GM18517 (cell line): ENCODE measurements around the gene PADI3.

ENCODE experiments used
- ATAC-seq: cut with Tn5 transposase; IDR thresholded peaks from one replicate; pipeline ENCODE4 v1.9.1; 2021; ENCODE audit warnings: mild to moderate bottlenecking, moderate library complexity; ENCODE audit not compliant: unreplicated experiment

The PADI3 gene

DNA sequence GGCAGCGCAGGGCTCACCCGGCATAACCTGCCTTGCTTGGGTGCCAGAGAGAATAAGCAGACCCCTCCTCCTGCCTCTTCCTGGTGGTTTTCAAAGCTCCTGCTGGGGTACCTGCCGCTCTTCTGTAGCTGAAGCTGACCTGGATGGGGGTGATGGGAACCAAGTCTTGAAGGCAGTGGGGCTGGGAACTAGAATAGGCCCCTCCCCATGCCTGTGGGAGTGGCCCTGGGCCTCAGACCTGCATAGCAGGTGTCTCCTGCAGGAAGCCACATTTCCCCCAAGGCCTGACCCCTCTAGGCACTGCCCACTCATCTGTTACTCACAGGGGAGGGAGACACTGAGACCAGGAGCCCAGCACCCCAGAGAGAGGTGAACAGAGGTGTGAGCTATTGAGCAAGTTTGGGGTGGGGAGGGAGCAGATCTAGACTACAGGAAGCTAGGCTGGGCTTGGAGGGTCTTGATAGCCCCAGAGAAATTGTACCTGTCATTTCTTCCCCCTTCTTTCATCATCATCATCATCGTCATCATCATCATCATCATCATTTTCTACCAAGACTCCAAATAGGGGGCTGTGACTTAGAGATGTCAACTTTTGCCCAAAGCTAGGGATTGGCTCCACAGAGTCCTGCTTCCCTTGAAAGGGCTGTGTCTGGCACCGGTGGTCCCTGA is 33.9 kb upstream of the PADI3 start:
- ATAC-seq, result no peak

DNA sequence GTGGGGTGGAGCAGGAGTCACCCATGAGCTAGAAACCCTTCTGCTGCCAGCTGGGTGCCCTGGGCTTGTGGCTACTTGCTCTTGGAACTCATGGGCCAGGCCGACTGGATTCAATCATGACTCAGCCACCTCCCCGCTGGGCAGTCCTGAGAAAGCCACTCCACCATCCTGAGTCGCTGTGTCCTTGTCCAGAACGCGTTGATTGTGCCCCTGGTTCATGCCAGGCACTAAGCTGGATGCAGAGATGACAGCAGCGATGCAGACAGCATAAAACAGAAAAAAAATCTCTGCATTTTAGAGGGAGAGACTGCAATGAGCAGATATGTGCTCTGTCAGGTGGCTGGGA is 33.4 kb upstream of the PADI3 start:
- ATAC-seq, result no peak

DNA sequence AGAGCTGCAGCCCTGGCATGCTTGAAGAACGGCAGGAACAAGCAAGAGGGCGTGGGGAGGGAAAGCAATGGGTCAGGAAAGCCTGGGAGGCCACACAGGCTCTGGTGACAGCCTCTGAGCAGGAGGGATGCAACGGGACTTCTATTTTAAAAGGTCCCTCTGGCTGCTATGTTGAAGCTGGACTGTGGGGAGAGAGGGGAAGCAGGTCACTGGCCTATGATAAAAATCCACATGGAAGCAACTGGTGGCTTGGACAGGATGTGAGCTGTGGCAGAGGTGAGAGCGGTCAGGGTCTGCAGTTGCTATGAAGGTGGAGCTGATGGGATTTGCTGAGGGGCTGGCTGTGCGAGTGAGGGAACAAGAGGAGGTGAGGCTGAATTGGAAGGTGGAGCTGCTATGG is 32.8 kb upstream of the PADI3 start:
- no peak for ATAC-seq

DNA sequence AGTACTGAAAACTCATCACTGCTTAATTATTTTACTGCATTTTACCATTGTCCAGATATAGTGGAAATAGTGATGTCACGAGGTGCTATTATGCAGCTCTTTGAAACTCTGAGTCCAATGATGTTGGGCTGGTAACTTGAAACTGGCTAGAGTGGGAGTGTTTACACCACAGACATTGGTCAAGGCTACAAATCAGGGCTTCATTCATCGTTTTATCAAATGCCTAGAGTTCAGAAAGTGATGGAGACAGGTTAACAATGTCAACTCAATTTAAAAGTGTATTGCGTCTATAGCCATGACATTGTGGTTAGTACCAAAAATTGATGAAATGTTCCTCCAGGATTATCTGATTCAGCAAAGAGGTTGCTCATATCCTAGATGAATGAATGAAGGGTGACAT is 31.3 kb upstream of the PADI3 start:
- no peak for ATAC-seq

DNA sequence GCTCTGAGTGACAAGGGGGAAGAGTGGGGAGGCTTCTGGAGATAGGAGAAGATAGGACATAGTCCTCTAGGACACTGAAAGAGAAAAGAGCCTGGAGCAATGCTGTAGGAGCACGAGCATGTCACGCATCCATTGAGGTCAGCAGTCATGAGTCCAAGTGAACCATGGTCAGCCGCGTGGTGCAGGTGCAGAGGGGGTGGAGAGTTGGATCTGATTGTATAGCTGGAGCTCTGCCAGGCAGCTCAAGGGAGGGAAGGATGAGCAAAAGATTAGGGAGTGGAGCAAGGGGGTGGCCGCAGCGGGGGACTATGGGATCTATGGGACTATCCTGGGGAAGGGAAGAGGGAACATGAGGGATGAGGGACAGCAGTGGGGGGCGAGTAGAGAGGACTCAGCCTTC is 30.0 kb upstream of the PADI3 start:
- no peak for ATAC-seq

DNA sequence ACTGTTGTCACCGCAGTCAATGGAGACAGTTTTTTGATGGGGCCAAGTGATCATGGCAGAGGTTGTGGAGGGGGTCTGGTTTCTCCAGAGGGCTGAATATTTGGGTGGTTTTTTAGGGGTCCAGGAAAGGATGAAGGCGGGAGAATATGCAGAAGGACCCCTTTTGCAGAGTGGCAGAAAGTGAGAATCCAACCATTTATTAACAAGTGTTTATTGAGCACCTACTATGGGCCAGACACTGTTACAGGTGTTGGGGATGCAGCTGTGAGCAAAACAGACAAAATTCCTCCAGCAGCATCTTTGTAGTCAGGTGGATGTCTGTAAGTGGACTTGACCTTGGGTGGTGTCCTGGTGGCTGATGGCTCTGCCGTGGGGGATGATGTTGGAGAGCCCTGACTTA is 28.6 kb upstream of the PADI3 start:
- no peak for ATAC-seq

DNA sequence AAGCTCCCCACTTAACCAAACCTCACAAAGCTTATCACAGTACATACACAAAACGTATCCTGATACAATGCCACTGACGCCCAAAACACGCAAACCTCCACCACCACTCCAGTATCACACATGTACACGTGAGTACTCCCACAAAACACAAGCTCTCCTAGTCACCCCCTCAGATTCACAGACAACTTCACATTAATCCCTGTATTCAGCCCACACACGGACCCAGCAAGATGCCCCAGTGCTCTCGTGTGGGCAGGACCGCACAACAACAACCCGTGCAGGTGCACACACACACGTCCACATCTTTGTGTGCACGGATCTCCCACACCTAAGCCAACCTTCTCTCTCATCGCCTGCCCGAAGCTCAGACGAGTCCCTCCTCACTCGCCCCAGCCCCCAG is 26.3 kb upstream of the PADI3 start:
- no peak for ATAC-seq

DNA sequence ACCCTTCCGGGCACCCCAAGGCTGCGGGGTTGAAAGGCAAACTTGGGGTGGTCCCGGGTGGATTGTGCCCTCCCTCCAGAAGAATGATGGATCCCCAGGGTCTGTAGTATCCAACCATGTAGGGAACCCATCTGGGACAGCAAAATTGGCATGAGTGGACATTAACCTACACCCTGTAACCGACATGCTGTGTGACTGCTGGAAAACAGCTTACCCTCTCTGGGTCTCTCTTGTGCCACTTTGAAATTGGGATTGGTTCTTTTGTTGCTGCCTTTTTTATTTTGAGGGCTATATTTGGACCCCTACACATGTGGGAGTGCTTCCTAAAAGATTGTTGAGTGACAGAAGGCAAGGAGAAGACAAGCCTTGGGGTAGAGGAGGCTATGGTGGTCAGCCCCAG is 24.5 kb upstream of the PADI3 start:
- ATAC-seq, result no peak

DNA sequence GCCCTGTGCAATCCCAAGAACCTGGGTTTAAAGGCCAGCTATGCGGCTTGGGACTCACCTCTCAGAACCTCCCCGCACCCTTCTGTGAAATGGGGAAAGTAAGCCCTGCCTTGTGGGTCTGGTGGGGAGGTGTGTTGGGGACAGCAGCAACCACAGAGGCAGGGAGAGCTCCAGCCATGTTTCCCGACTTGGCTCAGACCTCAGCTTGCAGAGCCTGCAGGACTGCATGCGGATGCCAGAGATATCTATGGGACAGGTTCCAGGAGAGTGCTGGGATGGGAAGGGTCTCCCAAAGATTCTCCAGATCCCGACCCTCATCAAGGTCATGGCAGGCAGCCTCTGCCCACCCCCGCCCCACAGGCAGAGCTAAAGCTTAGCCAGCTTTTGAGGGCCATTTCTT is 23.8 kb upstream of the PADI3 start:
- ATAC-seq, result no peak

DNA sequence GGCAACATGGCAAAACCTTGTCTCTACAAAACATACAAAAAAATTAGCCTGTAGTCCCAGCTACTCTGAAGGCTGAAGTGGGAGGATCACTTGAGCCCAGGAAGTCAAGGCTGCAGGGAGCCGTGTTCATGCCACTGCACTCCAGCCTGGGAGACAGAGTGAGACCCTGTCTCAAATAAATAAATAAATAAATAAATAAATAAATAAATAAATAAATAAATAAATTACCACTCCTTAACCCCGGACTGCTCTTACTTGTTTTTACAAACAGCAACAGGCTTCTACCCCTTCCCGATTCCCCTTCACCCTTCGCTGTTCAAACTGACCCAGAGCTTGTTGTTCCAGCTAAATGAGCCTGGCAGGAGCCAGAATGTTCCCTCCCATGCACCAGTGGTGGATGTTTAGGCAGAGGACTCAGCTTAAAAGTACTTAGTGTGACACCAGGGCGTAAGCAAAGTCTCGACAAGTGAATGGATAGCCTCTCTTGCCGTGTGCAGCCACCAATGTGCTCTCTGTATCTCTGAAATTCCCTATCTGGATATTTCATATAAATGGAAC is 21.5 kb upstream of the PADI3 start:
- no peak for ATAC-seq

DNA sequence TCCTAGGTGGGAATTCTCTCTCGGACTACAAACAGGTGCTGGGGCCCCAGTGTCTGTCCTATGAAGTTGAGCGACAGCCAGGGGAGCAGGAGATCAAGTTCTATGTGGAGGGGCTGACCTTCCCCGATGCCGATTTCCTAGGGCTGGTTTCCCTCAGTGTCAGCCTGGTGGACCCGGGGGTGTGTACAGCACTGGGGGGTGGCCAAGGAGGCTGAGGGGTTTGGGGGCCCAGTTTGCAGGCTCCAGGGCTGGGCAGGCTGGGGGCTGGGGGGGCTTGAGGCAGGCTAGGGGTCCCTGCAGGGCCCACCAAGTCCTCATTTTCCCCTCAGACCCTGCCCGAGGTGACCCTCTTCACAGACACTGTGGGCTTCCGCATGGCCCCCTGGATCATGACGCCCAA is 20.3 kb upstream of the PADI3 start:
- ATAC-seq, result no peak

DNA sequence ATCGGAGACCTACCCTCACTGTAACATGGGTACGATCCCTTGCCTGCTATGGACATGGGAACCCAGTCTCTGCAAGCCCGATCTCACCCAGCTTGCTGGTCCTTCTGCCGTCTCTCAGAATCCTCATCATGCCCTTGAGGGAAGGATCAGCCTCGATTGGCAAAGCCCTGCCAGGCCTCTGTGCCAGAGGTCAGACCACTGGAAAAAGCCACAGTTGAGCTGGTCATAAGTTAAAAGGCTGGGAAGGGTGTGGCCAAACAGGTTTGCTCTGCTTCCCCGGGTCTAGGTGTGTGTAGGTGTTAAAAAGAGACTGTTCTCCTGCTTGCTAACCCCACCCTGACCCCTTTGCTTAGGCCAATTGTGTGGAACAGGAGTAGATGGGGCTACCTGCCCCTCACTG is 19.5 kb upstream of the PADI3 start:
- ATAC-seq, result no peak

DNA sequence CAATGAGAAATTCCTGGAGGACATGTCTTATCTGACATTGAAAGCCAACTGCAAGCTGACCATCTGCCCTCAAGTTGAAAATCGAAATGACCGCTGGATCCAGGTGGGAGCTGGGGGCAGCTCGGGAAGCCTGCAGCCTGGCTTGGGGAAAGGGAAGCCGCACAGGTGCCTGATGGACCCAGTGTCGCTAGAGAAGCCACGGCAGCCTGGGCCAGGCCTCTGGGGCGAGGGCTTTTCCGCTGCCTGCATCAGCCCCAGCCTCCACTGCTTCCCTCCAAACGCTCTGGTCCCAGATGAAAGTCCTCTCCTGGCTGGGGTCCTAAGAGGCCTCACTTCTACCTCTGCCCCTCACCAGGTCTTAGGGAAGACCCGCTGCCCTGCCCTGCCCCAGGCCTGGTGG is 18.8 kb upstream of the PADI3 start:
- no peak for ATAC-seq

DNA sequence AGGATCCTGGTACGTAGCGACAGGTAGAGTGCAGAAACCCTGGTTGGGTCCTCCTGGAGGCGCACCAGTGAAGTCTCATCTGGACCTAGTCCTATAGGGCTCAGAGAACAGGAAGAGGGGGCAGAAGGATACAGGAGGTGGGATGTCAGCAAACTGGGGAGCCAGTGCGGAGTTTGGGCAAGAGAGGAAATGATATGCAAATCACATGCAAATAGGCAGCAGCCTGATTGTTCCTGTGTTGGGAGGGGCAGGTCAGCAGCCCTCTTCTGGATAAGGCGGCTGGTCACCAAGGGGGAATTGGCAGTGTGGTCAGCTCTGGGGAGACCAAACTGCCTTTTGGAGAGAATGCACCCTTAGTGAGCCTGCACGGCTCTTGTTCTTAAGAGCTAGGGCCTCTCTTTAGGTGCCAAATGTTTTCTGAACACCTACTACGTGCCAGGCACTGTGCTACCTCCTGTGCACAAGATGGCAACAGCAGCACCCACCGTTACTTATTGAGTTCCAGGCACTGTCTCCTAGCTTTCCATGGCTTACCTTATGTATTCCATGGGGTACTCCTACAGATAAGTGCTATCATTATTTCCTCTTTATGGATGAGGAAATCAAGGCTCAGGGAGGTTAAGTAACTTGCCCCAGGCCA is 18.1 kb upstream of the PADI3 start:
- ATAC-seq, result no peak

DNA sequence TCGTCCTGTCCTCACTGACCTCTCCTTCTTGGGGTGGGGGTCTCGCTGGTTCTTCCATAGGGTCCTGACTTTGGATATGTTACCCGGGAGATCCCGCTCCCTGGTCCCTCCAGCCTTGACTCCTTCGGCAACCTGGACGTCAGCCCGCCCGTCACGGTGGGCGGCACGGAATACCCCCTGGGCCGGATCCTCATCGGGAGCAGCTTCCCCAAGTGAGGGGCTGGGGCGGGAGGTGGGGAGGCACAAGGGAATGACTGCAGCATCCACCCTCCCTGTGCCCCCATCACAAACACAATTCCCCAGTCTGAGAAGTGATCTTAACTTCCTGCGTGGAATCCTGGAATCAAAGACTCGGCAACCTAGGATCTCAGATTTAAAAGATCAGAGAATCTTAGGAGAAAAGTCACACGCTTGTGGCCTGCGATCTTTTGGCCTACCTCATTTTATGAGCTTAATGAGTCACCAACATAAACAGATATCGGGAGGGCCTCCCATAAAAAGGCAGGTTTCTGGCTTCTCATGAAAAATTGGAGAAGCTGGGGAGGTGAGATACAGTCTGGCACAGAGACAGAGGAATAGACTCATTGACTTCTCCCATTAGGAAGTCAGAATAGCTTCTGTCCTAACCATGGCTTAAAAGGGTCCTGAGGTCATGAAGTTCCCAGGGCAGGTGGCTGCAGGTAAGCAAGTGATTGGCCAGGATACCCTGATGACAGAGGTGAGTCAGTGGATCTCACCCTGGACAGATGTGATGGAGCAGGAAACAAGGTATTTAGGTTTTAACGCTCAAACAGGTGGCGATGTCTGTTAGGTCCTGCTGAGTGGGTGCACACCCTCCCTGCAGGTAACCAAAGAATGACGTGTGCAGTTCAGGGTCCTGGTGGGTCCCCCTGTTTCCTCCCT is 15.9 kb upstream of the PADI3 start:
- no peak for ATAC-seq

DNA sequence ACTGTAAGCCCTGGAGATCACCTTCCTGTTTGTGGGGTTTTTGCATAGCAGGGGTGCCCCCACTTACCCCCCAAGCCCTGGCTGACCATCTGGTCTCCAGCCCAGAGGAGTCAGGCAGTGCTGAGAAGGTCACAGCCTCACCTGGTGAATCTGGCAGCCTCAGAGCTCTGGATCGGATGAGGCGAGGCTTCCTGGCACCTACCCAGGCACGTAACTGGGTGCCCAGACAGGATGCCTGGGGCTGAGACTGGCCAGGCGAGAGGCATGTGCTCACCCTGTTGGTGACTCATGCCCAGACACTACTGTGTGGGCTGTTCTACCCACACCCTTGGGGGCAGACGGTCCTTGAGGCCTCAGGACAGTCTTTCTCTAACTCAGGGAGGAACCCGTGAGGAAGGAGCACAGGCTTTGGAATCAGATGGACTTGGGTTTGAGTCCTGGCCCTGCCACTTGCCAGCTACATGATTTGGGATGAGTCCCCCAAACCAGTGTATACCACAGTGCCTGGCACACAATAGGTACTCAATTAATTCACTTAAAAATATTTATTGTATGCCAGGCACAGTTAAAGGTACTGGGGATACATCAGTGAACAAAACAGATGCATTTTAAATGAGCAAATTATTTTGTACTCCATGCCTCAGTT is 15.1 kb upstream of the PADI3 start:
- no peak for ATAC-seq

DNA sequence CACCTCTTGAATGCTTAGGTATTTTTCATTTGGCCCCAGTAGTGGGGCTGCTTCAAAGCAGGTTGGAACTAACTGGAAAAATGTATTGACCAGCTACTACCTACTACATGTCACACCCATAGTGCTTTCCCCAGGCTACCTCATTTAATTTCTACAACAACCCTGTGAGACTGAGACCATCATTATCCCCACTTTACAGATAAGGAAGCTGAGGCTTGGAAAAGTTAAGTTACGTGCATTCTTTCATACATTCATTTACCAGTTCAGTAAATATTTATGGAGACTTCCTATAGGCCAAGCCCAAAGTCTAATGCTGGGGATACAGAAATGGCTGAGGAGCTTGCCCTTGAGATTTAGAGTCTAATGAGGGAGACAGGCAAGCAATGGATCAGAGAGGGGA is 14.5 kb upstream of the PADI3 start:
- no peak for ATAC-seq

DNA sequence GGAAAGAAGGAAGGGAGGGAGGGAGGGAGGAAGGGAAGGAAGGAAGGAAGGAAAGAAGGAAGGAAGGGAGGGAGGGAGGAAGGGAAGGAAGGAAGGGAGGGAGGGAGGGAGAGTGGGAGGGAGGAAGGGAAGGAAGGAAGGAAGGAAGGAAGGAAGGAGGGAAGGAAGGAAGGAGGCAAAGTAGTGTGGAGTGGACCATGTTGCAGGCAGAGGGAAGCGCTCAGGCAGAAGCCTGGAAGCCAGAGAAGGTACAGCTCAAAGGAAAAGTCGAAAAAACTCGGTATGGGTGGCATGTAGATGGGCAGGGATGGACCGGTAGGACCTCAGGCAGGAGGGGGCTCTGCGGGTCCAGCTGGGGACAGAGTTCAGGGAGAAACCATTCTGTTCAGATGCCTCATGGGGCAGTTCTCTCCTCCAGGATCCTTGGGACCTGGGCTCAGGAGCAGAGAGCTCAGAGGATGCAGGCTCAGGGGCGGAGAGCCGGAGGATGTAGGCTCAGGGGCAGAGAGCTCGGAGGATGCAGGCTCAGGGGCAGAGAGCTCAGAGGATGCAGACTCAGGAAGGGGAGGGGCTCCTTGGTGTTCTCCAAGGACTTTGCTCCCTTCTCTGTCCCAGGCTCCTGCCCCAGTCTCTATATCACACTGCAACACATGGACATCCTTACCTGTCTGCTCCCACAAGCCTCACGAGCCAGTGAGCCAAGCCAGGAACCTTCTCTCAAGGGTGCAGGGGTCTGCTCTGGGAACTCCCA is 13.6 kb upstream of the PADI3 start:
- no peak for ATAC-seq

DNA sequence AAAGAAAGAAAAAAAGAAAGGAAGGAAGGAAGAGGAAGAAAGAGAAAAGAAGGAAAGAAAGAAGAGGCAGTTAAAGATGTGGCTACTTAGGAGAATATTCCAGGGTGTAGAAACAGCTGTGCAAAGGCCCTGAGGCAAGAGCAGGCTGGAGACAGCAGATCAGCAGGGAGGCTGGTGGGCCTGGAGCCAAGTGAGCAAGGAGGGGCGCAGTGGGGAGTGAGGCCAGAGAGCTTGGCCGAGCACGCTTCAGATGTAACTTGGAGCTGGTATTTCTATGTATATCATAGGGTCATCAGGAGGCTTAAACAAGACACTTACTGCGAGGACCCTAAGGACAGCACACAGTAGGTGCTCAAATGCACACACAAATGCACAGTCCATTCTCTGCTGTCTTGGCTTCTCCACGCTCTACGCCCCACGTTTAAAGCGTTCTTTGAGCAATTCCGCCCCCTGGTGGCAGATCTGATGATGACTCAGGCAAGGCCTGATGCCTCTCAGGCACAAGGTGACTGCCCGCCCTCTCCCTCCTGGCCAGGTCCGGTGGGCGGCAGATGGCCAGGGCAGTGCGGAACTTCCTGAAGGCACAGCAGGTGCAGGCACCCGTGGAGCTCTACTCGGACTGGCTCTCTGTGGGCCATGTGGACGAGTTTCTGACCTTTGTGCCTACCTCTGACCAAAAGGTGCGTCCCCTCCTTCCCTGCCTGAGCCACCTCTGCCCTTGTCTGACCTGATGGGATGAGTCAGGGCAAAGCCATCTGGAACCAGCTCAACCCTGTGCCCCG is 11.9 kb upstream of the PADI3 start:
- no peak for ATAC-seq

DNA sequence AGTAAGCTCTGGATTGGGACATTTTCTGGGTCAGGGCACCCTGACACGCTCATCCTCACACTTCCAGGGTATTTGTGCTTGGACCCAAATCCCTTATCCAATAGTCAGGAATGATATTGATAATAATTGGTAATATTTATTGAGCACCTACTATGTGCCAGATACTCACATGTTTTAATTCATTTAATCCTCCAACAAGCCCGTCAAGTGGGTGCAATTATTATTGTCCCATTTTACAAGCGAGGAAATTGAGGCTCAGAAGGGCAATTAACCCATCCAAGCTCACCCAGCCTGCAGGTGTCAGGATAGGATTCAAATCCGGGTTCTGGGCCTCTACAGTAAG is 11.4 kb upstream of the PADI3 start:
- no peak for ATAC-seq
